ENCODE data around the gene QSOX1.

Gene QSOX1

DNA sequence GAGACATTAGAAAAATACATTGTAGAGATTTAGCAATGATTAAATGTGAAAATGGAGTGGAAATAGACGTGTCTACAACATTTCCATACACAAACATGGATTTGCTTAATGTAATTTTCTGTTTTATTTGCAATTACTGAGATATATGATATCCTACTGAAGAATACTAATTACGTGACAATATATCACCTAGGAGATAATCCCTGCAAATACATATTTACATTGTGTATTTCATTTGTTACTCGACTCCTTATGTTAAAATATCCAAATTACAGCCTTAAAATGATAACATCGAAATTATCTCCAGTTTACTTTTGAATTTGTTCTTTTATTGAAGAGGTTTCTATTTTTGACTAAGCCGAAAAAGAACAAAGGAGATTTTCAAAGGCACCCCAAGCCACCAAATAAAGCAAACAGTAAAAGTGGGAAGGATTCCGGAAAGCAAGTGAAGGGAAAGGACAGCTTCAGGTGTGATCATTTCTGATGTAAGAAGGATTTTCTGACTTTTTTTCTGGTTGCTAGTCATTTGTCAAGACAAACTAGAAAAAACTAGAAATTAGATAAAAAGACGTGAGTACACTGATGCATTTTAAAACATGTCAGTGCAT is 83.3 kb downstream of the QSOX1 start:
- no peak for DNase-seq

DNA sequence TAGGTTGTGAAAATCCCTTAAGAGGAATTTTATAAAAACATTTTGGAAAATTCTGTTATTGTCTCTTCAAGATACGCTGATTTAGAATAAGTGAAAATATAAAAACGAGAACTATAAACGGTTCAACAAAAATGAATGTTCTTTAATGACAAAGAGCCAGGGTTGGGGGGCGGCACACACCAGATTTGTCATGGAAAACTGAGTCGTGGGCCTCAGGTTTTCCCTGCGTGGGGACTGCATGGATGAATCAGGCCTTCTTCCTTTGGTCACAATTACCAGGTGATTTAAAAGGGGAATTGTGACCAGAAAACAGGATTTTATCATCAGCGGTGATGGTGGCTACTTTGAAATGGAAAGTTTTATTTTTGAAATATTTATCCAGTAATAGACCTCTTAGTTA is 84.0 kb downstream of the QSOX1 start:
- no peak for DNase-seq

- no peak for DNase-seq
These were observed 84.8 kb downstream of the QSOX1 start for GRCh38 chr1:180239145-180240096.

DNA sequence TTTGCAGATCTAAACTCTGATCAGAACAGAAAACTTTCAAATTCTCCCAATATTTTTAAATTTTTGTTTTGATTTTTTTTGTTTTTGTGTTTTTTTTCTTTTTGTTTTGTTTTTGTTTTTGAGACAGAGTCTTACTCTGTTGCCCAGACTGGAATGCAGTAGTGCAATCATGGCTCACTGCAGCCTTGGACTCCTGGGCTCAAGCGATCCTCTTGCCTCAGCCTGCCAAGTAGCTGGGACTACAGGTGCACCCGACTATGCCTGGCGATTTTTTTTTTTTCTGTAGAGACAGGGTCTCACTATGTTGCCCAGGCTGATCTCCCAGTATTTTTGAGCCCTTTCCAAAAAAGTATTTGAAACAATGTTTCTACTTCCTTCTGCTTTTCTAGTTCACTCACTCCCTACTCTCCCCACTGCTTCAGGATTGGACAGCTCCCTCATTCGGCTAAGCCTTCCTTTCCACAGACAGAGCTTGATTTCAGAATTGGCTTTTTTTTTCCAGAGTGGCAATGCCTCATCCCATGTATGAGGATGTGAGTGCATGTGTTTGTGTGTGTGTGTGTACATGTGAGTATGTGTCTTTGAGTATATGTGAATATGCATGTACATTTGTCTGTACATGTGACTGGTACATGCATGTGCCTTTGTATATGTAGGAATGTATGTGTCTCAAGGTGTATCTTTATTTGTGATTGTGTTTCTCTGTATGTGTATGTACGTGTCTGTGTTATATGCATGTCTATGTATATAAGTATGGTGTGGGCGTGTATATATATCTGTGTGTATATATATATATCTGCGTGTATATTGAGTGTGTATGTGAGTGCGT is 87.3 kb downstream of the QSOX1 start:
- DNase-seq: no peak

- DNase-seq: no peak
These were observed 89.0 kb downstream of the QSOX1 start for GRCh38 chr1:180243517-180244221.

DNA sequence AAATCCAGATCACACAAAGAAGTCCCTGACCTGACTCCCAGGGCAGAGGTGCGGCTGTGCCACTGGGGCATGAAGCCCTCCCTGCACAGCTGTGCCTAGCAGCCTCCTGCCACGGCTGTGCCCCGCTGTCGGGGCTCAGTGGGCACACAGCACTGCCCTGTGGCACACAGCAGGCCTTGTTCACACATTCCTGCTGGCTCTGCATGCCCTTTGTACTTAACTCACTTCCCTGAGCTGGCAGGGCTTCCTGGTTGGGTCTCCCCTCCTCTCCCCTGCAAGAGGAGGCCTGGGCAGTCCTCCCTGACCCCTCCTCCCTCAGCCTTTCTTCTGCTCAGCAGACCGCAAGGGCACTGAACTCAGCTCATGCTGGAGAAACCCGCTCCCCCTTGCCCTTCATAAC is 90.2 kb downstream of the QSOX1 start:
- no peak for DNase-seq

GRCh38 chr1:180246579-180246978 is 91.9 kb downstream of the QSOX1 start:
- DNase-seq: no peak

DNA sequence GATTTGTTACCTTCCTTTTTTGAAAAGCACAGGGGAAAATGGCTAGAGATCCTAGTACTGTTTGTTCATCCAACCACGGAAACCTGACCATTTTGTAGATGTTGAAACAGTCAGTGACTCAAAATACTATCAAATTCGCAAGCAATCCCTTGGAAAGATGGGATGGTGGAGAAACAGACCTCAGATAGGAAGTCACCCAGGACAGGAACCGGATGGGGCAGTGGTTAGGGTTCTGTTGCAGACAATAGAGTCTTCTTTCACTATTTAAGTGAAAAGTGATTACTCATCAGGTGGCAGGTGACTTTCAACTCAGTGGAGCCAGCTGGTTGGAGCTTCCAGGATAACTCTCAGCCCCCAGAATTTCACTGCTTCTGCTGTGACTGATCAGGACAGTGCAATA is 92.4 kb downstream of the QSOX1 start:
- no peak for DNase-seq

DNA sequence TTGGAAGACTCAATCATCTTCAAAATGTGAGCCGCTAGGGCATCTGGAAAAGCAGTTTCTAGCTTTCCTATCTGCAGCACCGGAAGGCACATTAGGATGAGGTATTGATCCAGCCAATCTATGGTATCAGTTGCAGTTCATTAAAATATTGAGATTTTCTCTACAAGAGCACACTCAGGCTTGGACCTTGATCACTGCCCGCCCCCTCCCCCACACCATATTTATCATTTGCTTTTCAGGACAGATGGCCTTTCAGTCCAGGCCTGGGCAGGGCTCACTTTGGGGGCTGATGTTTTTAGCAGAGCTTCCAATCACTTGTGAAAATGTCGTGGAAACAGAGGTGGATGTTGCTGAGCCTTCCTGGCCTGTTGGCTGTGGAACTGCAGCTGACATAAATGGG is 92.9 kb downstream of the QSOX1 start:
- no peak for DNase-seq

- no peak for DNase-seq
These were observed 93.5 kb downstream of the QSOX1 start for GRCh38 chr1:180248176-180248575.

- DNase-seq: no peak
These were observed 94.3 kb downstream of the QSOX1 start for GRCh38 chr1:180248731-180249681.

DNA sequence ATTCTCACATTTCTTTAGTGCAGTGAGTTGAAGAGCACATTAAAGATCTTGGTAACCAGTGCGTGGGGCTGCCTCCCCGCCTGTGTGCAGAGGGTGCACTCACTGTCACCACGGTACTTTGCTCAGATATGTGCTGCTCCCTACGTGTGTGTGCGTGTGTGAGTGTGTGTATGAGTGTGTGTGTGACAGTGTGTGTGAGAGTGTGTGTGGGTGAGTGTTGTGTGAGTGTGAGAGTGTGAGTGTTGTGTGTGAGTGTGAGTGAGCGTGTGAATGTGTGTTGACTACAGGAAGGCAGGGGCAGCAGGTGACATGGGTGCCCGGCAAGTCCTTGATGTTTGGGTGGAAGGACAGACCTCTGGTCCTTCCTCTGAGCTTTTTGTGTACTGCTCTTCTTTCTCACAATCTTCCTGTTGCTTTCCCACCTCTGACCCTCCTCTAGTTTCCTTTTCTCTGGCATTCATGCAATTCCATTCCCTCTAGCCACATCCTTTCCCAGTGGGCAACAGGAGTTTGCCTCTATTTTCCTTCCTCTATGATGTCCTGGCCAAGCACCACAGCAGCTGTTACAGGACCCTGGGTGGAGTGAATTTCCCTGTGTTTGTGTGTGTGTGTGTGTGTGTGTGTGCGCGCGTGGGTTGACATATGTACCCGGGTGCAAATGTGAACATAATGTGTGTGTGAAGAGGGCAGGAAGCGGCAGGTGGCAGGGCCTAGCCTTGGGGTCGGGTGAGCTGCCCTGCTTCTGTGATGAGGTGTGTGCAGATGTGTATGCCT is 95.2 kb downstream of the QSOX1 start:
- DNase-seq: no peak

DNA sequence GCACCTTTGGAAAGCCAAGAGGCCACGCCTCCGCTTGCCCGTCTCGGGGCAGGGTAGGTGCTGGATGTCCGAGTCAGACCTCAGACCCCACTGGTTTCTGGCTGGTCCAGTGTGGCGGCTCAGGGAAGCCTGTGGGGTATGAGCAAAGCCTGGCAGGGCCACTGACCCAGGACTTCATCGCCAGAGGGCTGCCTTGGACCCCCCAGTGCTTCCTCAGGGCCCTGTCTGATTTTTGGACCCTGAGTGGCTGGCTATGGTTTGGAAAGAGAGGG is 95.8 kb downstream of the QSOX1 start:
- no peak for DNase-seq

GRCh38 chr1:180250883-180251509 is 96.3 kb downstream of the QSOX1 start:
- DNase-seq: no peak

DNA sequence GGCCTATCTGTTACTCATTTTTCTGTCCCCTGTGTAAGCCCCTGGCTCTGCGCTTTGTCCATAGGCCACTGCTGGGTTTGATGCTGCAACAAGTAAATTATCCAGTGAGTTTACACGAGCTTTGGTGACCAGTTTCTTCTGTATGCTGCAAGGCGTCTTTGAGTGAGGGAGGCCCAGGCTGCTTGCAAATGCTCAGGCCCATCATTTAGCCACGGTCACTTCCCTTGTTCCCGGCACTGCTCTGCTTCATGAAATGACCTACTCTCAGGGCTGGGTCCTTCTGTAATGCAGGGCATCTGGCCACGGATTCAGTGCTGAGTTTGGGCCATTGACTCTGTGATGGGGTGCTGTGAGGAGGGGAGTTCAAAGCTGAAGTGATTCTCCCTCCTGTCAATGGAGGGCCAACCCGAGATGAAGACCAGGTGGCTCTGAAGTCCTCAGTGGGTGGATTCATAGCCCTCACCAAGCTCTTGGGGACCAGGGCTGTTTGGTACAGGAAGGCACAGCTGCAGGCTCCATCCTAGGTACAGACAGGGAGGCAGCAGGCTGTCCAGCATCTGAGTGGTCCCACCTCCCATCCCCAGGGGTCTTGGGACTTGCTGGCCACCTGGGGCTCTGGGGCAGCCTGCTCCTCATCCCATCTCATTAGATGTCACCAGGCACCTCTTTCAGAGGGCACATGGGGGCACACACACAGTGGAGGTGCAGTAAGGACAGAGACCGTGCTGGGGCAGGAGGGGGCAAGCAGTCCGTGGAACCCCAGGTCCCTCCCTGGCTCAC is 97.0 kb downstream of the QSOX1 start:
- no peak for DNase-seq

DNA sequence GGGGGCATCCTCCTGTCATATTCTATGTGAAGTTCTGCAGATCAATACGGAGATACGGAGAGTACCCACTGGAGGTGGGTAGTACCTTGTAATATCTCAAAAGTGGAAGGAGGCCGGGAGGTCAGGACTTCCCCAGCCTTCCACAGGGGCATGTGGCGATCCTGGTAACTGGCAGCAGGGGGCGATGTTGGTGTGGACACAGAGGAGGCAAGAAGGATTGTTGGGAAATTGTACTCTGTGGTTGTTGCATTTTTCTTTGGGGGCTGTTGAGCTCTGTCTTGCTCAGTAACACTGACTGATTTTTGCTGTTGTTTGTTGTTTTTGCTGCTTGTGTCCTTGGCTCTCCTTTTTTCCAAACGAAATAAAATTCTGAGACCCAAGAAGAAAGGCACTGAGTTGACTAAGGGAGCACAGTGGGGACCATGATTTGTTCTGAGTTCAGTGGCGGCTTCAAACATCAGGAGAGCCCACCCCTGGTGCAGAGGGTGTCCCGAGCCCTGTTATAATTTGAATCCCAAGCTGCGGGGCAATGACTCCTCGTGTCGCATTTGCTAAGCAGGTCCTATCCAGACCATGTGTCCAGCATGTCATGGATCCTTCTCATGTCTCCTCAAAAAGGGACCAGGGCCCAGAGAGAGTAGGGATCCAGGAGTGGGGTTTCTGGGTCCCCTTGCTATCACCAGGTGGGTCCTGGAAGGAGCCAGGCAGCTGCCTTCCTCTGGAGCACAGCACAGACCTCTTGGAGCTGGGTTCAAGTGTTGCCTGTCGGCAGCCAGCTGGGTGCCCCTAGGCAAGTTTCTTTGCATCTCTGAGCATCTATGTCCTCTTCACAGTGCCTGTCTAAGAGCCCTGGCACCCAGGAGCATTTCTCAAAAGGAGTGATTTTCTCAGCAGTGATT is 98.2 kb downstream of the QSOX1 start:
- DNase-seq: peak; percentile 46

All from activated CD4-positive, alpha-beta T cell treated with anti-CD3 and anti-CD28 coated beads for 1 hour (primary cell).